H4 (cell line): ENCODE measurements around the gene TFR2. TPM values are rescaled to one million over a fixed set of nuclear protein-coding genes. Genes with fewer than 3 reads are reported as not detected.
"Not testable (repeated sequence)": the region's sequence is repeated elsewhere in the genome, so short reads cannot be mapped to it uniquely, and the experiment has no call there.

ENCODE experiments used
- DNase-seq: peaks from one replicate; pipeline ENCODE4 v3.0.0-alpha.2; 2015; ENCODE audit warnings: low spot score
- total RNA-seq: library from RNA; depleted of rRNA; stranded (reverse); fragments of >200 nt; shearing (Covaris generic); gene quantifications from 2 replicates; pipeline ENCODE4 v1.2.3, GENCODE V29; 2014

The TFR2 gene
- total RNA-seq, 1 experiment from 2014 or later = 0.25 TPM

DNA sequence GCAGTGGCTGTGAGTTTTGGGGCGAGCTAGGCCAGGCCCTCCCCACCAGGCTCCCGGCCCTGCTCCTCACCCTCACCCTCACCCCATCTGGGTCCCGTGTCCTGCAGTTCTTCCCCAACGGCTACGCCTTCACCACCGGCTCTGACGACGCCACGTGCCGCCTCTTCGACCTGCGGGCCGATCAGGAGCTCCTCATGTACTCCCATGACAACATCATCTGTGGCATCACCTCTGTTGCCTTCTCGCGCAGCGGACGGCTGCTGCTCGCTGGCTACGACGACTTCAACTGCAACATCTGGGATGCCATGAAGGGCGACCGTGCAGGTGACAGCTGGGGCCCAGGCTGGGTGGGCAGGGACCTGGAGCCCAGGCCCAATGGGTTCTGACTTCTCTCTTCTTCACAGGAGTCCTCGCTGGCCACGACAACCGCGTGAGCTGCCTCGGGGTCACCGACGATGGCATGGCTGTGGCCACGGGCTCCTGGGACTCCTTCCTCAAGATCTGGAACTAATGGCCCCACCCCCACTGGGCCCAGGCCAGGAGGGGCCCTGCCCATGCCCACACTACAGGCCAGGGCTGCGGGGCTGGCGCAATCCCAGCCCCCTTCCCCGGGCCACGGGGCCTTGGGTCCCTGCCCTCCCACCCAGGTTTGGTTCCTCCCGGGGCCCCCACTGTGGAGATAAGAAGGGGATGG is 37.1 kb upstream of the TFR2 start:
- no peak for DNase-seq

DNA sequence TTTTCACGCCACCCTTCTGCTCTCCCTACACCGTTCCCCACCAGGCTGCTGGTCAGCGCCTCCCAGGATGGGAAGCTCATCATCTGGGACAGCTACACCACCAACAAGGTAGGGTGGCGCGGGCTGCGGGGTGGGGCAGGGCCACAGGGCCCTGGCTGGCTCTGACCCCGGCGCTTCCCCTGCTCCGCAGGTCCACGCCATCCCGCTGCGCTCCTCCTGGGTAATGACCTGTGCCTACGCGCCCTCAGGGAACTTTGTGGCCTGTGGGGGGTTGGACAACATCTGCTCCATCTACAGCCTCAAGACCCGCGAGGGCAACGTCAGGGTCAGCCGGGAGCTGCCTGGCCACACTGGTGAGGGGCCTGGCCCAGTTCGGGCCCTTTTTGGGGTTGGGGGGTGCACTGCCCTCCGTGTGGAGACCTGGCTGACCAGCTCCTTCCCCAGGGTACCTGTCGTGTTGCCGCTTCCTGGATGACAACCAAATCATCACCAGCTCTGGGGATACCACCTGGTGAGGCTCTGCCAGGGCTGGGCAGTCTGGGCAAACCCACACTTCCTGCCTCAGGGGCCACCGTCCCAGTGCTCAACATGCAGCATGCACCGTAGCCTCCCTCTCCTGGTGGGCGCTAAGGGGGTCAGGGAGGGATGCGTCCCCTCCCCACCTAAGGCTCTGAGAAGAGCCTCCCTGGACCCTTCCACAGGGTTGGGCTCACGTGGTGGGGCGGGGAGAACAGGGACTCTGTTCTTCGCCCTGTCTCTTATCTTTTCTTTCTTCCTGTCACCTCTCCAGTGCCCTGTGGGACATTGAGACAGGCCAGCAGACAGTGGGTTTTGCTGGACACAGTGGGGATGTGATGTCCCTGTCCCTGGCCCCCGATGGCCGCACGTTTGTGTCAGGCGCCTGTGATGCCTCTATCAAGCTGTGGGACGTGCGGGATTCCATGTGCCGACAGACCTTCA is 36.2 kb upstream of the TFR2 start:
- no peak for DNase-seq

DNA sequence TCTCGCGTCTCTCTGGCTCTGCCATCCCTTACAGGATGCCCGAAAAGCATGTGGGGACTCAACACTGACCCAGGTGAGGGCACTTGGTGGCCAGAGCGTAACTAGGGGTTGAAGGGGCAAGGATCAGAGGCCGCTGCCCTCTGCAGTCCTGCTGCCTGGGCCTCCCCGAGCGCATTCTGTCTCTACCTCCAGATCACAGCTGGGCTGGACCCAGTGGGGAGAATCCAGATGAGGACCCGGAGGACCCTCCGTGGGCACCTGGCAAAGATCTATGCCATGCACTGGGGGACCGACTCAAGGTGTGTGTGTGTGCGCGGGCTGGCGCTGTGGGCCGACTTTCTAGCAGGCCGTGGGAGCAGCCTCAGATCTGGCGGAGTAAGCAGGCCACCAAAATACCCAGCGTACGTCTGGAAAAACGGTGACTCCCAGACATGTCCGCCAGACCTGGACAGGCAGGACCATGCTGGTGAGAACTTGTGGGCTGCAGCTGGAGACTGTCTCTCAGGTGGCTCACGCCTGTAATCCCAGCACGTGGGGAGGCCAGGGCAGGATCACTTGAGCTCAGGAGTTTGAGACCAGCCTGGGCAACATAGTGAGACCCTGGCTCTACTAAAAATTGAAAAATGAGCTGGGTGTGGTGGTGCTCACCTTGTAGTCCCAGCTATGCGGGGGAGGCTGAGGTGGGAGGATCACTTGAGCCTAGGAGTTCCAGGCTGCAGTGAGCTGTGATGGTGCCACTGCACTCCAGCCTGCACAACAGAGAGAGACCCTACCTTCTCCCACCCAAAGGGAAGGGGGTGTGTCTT is 35.4 kb upstream of the TFR2 start:
- DNase-seq = no peak

DNA sequence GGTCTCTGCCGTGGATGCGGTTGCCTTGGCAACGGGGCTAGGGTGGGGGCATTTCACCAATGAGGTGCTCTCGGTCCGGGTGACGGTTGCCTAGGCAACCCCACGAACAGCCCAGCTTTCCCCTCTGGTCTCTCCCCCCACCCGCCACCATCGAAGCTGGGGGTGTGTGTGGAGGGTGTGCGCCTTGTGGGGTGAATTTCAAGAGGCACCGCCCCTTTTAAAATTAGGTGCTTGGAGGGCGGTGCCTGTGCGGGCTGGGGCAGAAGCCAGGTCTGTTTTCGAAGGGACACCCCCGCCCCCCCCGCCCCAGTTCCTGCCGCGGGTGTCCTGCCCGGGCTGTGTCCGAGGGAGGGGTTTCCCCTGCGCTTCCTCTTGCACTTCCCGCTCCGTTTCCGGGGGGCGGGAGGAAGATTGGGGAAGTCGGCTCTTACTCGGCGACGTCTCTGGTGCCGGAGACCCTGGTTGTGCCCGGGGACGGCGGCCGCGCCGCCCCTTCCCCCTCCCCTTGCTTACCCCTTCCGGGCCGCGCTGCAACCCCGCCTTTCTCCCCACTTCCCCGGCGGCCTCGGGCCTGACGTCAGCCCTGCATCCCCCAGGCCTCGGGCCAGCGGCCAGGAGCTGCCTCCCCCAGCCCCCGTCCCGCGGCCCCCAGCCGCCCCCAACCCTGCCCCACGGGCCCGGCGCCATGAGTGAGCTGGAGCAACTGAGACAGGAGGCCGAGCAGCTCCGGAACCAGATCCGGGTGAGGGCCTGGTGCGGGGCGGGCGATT is 34.4 kb upstream of the TFR2 start:
- DNase-seq = peak; percentile 63

DNA sequence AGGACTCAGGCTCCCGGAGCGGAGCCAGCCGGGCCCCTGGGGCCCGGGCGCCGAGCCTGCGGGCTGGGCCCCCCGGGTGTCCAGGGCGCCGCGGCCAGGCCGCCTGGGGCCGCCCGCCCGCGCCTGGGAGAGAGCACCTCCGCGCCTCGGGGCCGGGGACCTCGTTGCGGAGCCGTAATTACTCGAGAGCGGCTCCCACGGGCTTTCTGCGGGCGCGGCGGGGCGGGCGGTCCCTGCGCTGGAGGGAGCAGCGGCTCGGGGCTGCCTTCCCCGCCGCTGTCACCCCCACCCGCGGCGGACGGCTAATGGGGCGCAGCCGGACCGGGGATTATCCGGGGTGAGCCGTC is 33.7 kb upstream of the TFR2 start:
- no peak for DNase-seq

DNA sequence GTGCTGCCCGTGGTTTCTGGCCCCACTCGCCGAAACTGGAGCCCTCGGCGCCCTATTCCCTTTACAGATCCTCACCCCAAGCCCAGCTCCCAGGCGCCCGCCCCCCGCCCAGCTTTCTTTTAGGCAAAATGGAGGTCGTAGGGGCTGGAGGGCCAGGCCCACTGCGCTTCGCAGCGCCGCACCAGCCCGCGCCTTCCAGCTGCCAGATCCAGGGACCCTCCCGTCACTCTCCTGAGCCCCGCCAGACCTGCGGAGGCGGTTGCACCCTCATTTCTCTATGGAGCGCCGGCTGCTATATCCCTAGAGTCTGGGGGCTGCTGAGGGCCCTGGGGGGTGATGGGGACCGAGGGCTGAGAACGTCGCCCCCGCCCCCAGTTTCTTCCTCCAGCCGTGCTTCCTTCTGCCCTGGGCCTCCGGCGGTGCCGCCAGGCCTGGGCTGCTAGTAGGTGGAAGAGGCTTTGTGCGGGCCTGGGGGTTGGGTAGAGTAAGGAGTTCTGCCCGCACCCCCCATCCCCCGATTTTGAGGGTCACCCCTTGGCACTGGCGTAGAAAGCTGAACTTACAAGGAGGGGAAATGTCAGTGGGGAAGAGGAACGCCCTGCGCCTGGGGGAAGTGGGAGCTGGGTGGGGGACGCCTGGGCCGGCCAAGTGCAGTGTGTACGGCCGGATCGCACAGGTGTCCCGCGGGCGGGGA is 33.2 kb upstream of the TFR2 start:
- DNase-seq = no peak

DNA sequence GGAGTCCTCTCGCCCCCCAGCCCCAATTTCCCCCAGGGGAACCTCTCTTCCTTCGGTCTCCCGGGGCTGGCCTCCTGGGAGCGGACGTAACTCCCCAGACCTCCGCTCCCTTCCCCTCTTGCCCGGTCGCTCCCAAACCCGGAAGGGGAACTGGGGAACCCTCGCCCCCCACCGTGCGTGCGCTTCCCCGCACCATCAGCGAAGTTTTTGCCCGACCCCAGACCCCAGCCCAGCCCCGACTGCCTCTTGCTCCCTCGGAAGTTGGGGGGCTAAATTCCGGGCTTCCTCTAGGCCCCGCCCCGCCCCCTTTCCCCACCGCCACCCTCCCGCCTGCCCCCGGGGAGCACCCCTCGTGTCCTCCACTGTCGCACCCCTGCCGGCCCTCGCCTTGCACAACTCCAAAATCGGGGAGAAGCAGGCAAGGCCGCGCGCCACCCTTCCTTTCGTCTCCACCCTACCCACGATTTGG is 32.6 kb upstream of the TFR2 start:
- no peak for DNase-seq

DNA sequence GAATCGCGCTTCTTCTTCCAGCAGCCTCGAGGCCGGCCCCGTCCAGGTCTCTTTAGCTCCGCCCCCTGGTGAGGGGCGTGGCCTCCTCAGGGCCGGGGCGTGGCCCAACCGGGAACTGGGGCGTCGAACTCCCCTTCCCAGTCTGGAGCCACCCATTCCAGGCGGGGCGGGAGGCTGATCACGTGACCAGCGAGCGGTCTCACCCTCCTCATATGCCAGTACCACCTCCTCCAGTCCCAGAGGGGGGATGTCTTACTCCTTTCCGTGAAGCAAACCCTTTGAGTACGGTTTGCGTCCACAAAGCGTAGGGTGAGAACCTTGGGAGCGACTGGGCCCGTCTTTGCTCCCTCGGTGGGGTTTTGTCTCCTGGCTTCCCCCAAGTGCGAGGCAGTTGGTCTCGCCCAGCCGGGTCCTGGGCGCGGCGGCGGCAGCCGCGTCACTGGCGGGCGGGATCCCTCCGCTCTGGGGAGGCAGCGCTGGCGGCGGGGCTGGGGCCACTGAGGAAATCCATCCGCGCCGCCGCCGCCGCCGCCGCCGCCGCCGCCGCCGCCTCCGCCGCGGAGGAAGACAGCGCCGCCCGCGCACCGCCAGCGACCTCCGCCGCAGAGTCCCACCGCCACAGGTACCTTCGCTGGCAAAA is 32.1 kb upstream of the TFR2 start, which contains the start of gene GNB2:
Gene GNB2 (plus strand): TSS at position 439 of the 640 bp plus-strand sequence. CDS start 2,526 bp downstream, outside the sequence.
- DNase-seq = peak; percentile 98

DNA sequence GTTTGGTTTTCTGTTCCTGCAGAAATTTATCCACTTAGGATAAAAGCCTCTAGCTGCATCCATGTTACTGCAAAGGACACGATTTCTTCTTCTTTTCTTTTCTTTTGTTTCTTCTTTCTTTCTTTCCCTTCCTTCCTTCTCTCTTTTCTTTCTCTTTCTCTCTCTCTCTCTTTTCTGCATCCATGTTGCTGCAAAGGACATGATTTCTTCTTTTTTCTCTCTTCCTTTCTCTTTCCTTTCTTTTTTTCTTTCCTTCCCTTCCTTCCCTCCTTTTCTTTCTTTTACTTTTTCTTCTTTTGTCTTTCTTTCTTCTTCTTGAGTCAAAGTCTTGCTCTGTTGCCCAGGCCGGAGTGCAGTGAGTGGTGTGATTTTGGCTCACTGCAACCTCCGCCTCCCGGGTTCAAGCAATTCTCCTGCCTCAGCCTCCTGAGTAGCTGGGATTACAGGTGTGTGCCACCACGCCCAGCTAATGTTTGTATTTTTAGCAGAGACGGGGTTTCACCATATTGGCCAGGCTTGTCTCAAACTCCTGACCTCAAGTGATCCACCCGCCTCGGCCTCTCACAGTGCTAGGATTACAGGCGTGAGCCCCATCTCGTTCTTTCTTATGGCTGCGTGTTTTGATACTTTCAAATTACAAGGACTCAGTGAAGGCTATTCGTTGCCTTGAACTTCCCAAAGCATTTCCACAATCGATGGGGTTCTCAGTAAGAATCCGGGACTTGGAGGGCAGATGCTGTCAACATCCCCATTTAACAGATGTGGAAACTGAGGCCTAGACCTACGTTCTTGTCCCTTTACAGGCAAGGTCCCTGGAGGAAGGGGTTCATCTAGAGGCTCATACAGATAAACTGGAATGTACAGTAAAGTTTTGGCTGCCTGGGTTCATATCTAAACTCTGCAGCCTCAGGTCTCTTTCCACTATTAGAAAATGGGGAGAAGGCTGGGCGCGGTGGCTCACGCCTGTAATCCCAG is 30.3 kb upstream of the TFR2 start:
- DNase-seq = no peak

DNA sequence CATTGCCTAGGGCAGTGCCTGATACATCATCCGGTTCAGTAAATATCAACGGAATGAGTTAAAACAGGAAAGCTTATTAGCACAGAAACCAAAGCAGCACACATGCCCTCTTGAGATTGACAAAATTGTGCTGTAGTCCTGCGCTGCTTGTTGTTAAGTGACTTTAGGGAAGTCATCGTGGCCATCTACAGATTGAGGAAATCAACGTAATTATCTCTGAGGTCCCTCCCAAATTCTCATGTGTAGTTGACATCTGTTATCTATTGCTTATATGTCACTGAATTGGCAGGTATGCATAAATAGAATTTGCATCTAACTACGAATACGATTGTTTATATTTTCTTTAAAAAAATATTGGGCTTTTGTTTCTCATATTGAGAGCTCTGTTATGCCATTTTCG is 28.7 kb upstream of the TFR2 start:
- DNase-seq = no peak

DNA sequence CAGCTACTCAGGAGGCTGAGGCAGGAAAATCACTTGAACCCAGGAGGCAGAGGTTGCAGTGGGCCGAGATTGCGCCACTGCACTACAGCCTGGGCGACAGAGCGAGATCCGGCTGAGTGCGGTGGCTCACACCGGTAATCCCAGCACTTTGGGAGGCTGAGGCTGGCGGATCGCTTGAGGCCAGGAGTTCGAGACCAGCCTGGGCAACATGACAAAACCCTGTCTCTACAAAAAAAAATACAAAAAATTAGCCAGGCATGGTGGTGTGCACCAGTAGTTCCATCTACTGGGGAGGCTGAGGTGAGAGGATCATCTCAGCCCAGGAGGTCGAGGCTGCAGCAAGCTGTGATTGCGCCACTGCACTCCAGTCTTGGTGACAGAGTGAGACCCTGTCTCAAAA is 27.8 kb upstream of the TFR2 start:
- not testable (repeated sequence) for DNase-seq

DNA sequence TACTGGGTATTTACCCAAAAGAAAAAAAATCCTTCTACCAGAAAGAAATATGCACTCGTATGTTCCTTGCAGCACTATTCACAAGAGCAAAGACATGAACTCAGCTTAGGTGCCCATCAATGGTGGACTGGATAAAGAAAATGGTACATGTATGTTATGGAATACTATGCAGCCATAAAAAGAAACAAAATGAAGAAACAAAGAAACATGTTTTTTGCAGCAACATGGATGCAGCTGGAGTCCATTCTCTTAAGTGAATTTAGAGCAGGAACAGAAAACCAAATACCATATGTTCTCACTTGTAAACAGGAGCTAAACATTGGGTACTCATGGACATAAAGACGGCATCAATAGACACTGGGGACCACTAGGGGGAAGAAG is 26.7 kb upstream of the TFR2 start:
- no peak for DNase-seq

DNA sequence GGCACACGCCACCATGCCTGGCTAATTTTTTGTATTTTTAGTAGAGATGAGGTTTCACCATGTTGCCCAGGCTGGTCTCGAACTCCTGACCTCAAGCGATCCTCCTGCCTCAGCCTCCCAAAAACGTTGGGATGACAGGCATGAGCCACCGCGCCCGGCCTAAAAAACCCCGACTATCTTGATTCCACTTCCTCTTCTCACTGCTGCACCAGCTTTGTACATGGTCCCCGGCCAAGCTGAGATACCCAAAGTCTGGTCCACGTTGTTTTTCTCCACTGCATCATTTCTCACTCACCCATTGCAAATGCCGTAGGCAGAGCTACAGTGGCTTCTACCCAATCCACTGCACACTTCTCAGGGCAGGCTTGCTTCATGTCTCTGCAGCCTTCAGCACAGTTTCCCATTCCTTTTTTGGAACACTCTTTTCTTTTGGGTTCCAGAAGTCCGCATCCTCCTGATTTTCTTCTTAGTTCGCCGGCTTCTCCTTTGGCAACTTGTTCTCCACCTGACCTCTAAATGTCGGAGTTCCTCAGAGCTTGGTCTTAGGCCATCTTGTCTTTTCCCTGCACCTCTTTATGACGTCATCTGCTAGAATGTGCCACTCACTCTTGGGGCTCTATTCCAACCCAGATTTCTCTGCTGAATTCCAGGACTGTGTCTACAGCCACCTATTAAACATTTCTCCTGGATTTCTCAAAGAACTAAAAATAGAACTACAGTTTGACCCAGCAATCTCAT is 26.1 kb upstream of the TFR2 start:
- DNase-seq = no peak

DNA sequence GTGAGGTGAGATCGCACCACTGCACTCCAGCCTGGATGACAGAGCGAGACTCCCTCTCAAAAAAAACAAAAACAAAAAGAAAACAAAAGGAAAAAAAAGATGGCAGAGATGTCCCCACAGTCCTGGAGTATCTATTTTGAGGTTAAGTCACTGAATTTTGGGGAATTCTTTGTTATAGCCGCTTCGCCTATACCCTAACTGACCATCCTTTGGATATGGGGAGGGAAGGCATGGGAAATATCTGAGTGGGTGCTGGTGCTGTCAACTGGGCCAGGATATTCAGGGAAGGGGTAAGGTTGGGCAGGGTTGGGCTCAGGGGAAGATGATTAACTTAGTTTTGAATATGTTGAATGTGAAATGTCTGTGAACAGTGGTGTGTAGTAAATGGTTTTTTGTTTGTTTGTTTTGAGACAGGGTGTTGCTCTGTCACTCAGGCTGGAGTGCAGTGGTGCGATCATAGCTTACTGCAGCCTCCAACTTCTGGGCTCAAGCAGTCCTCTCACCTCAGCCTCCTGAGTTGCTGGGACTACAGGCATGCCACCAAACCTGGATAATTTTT is 23.9 kb upstream of the TFR2 start:
- DNase-seq = no peak

DNA sequence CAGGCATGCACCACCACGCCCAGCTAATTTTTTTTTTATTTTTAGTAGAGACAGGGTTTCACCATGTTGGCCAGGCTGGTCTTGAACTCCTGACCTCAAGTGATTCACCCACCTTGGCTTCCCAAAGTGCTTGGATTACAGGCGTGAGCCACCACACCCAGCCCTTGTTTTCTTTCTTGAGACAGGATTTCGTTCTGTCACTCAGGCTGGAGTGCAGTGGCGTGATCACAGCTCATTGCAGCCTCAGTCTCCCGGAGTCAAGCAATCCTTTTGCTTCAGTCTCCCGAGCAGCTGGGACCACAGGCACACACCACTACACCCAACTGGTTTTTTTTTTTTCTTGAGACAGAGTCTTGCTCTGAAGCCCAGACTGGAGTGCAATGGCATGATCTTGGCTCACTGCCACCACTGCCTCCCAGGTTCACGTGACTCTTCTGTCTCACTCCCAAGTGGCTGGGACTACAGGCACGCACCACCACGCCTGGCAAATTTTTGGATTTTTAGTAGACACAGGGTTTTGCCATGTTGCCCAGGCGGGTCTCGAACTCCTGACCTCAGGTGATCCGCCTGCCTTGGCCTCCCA is 20.9 kb upstream of the TFR2 start:
- DNase-seq = not testable (repeated sequence)

DNA sequence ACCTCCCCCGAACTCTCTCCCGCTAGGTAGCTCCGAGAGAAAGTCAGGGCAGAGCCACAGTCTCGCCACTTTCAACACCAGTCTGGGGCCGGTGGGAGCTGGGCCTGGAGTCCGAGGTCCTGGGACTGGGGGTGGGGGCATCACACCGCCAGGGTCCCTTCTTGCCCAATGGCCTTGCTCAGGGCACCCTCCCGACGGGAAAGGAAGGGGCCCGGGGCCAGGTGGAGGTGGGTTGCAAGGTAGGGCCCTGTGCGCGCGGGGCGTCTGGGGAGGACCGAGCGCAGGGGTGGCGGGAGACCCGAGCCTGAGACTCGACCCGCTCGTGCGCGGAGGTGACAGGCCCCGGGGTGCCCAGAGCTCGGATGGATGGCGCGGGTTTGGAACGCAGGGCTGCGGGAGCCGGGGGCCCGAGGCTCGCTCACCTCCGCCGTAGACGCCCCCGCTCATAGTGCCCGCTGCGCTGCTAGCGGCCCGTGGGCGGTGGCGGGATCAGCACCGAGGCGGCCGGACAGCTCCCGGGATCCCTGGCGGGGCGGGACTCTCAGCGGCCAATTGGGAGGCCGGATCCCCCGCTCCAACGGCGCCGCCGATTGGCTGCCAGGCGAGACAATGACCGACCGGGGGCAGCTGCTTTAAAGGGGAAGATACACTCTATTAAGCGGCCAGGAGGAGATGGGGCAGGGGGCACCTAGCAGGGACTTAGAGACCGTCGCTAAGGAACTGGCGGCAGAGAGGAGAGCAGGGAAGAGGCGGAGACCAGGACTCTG is 14.7 kb upstream of the TFR2 start, which contains the start of gene ACTL6B:
Gene ACTL6B (minus strand): TSS at position 541 of the 767 bp plus-strand sequence. CDS start 94 bp downstream, at position 447.
- no peak for DNase-seq
